H1 (cell line): Measurements from ENCODE around the gene GSE1. TPM values are rescaled to one million over a fixed set of nuclear protein-coding genes. Genes with fewer than 3 reads are reported as not detected.

ENCODE experiments used
- CTCF ChIA-PET: fragments of 300-600 bp; sonication (Branson Sonifier 250); formaldehyde crosslinking; loops from one replicate; lab custom pipeline; 2021; ENCODE audit not compliant: partially characterized antibody; lab: Charles Lee
- POLR2A ChIA-PET: fragments of 300-600 bp; sonication (Branson Sonifier 250); formaldehyde crosslinking; loops from one replicate; lab custom pipeline; 2021; ENCODE audit warnings: inconsistent platforms; ENCODE audit not compliant: partially characterized antibody; lab: Charles Lee
- DNase-seq, 2 experiments: peaks; one replicate each; pipeline versions ENCODE4 v3.0.0 to v3.0.0-alpha.2; 2010 to 2022; ENCODE audit warnings: low spot score in 2 of 2, low read depth in 1 of 2, mixed read lengths in 1 of 2
- FAIRE-seq: peaks from 2 replicates; lab custom pipeline; 2011; peaks lifted over from hg19 to GRCh38; lab: Jason Lieb, UNC
- H2AFZ ChIP-seq: 2 replicates; pipeline ENCODE4 v1.8.1; 2012; ENCODE audit warnings: low read length, inconsistent platforms
- H2AK5ac ChIP-seq: 2 replicates; pipeline ENCODE4 v1.6.1; 2013; ENCODE audit warnings: low read depth, low read length
- H2BK120ac ChIP-seq: replicated peaks from 2 replicates; pipeline ENCODE3; 2013; ENCODE audit warnings: low read depth, low read length, inconsistent platforms
- H2BK12ac ChIP-seq: 2 replicates; pipeline ENCODE4 v1.6.1; 2013; ENCODE audit warnings: low read depth, low read length
- H2BK15ac ChIP-seq: 2 replicates; pipeline ENCODE4 v1.6.1; 2013; ENCODE audit warnings: low read length
- H2BK20ac ChIP-seq: 2 replicates; pipeline ENCODE4 v1.6.1; 2013; ENCODE audit warnings: low read length
- H2BK5ac ChIP-seq: 2 replicates; pipeline ENCODE4 v1.6.1; 2013; ENCODE audit warnings: low read depth, low read length
- H3K14ac ChIP-seq: 2 replicates; pipeline ENCODE4 v1.6.1; 2013; ENCODE audit warnings: inconsistent platforms; ENCODE audit not compliant: insufficient read length
- H3K18ac ChIP-seq: 2 replicates; pipeline ENCODE4 v1.6.1; 2013; ENCODE audit warnings: low read length; ENCODE audit errors: extremely low read depth
- H3K23ac ChIP-seq: 2 replicates; pipeline ENCODE4 v1.6.1; 2013; ENCODE audit warnings: inconsistent platforms; ENCODE audit not compliant: insufficient read length
- H3K23me2 ChIP-seq: 2 replicates; pipeline ENCODE4 v1.6.1; 2013; ENCODE audit warnings: low read depth, low read length
- H3K27ac ChIP-seq: 2 replicates; pipeline ENCODE4 v1.6.1; 2011; ENCODE audit warnings: low read depth, low read length, inconsistent platforms
- H3K27me3 ChIP-seq, 4 experiments: replicated peaks in 1 of 4; 1 replicate in 1 of 4; 2 replicates in 3 of 4; pipeline versions ENCODE4 v1.6.1 to v1.8.1; 2011 to 2013; ENCODE audit warnings: low read length in 3 of 4, mild to moderate bottlenecking in 3 of 4, inconsistent platforms in 2 of 4, mixed read lengths in 2 of 4, moderate library complexity in 1 of 4; ENCODE audit not compliant: control insufficient read depth in 3 of 4, insufficient read depth in 3 of 4; ENCODE audit errors: extremely low read depth in 1 of 4
- H3K36me3 ChIP-seq, 4 experiments: 2 replicates each; pipeline versions ENCODE4 v1.6.1 to v1.8.1; 2011 to 2013; ENCODE audit warnings: mild to moderate bottlenecking in 4 of 4, low read length in 3 of 4, moderate library complexity in 2 of 4, control low read depth in 1 of 4, inconsistent platforms in 1 of 4; ENCODE audit not compliant: insufficient read depth in 4 of 4, control insufficient read depth in 2 of 4
- H3K4ac ChIP-seq: replicated peaks from 2 replicates; pipeline ENCODE3; 2013; ENCODE audit warnings: low read length, low read depth, mixed read lengths, inconsistent platforms; ENCODE audit not compliant: insufficient read length
- H3K4me1 ChIP-seq, 4 experiments: replicated peaks in 1 of 4; 1 replicate in 1 of 4; 2 replicates in 3 of 4; pipeline versions ENCODE4 v1.6.1 to v1.8.1; 2011 to 2013; ENCODE audit warnings: low read length in 3 of 4, inconsistent platforms in 2 of 4, mixed read lengths in 1 of 4; ENCODE audit not compliant: insufficient read depth in 4 of 4, control insufficient read depth in 3 of 4
- H3K4me2 ChIP-seq, 2 experiments: 2 replicates each; pipeline versions ENCODE4 v1.6.1 to v1.8.1; 2011 to 2013; ENCODE audit warnings: low read depth in 2 of 2, low read length in 2 of 2, control low read depth in 1 of 2, inconsistent platforms in 1 of 2, mild to moderate bottlenecking in 1 of 2; ENCODE audit not compliant: insufficient read depth in 1 of 2
- H3K4me3 ChIP-seq, 4 experiments: fragments of 200-600, 300-600 bp in 1 of 4; sonication (generic), shearing (Covaris generic), sonication (Bioruptor Twin) in 1 of 4; 2 replicates each; pipeline versions ENCODE4 v1.5.1 to v1.8.1; 2011 to 2016; ENCODE audit warnings: low read length in 4 of 4, low read depth in 3 of 4, control low read depth in 2 of 4, inconsistent platforms in 2 of 4, mild to moderate bottlenecking in 2 of 4, mixed read lengths in 1 of 4, moderate library complexity in 1 of 4; ENCODE audit not compliant: insufficient read depth in 2 of 4; ENCODE audit errors: extremely low read depth in 1 of 4
- H3K56ac ChIP-seq: replicated peaks from 2 replicates; pipeline ENCODE3; 2013; ENCODE audit warnings: low read depth, mild to moderate bottlenecking, mixed read lengths, low read length, inconsistent platforms; ENCODE audit not compliant: insufficient read length
- H3K79me1 ChIP-seq: 2 replicates; pipeline ENCODE4 v1.6.1; 2013; ENCODE audit warnings: low read depth, low read length, control low read depth
- H3K79me2 ChIP-seq, 2 experiments: 2 replicates each; pipeline versions ENCODE4 v1.6.1 to v1.8.1; 2012 to 2013; ENCODE audit warnings: low read length in 2 of 2, mild to moderate bottlenecking in 2 of 2, inconsistent platforms in 1 of 2; ENCODE audit not compliant: insufficient read depth in 2 of 2, control insufficient read depth in 1 of 2
- H3K9ac ChIP-seq, 4 experiments: replicated peaks in 1 of 4; 1 replicate in 1 of 4; 2 replicates in 3 of 4; pipeline versions ENCODE4 v1.6.1 to v1.8.1; 2011 to 2013; ENCODE audit warnings: low read depth in 3 of 4, low read length in 3 of 4, control low read depth in 2 of 4, mild to moderate bottlenecking in 2 of 4, moderate library complexity in 2 of 4, inconsistent platforms in 1 of 4; ENCODE audit errors: extremely low read depth in 1 of 4
- H3K9me3 ChIP-seq, 2 experiments: 2 replicates each; pipeline versions ENCODE4 v1.6.1 to v1.8.1; 2012 to 2013; ENCODE audit warnings: mild to moderate bottlenecking in 2 of 2, moderate library complexity in 2 of 2, control low read depth in 1 of 2, inconsistent platforms in 1 of 2, low read depth in 1 of 2, low read length in 1 of 2, mixed read lengths in 1 of 2; ENCODE audit not compliant: insufficient read depth in 2 of 2
- H4K20me1 ChIP-seq, 2 experiments: replicated peaks in 1 of 2; 2 replicates each; pipeline versions ENCODE3 to v1.8.1; 2011 to 2013; ENCODE audit warnings: inconsistent platforms in 2 of 2, low read length in 2 of 2, mild to moderate bottlenecking in 1 of 2; ENCODE audit not compliant: insufficient read depth in 2 of 2, control insufficient read depth in 1 of 2
- H4K5ac ChIP-seq: 2 replicates; pipeline ENCODE4 v1.6.1; 2013; ENCODE audit warnings: low read length, low read depth, mixed read lengths, inconsistent platforms; ENCODE audit not compliant: insufficient read length
- H4K8ac ChIP-seq: 2 replicates; pipeline ENCODE4 v1.8.0; 2013; ENCODE audit warnings: mild to moderate bottlenecking, moderate library complexity, low read length, inconsistent platforms; ENCODE audit not compliant: insufficient read depth; ENCODE audit errors: extremely low read depth
- H4K91ac ChIP-seq: replicated peaks from 2 replicates; pipeline ENCODE3; 2013; ENCODE audit warnings: low read length, mixed read lengths, inconsistent platforms; ENCODE audit not compliant: insufficient read length
- CBX5 ChIP-seq: fragments of 300-800, 300-1000 bp; sonication (generic); IDR thresholded peaks from 2 replicates; pipeline ENCODE4 v1.7.1; 2016; ENCODE audit warnings: antibody characterized with exemption, low read length, low read depth
- CTBP2 ChIP-seq: IDR thresholded peaks from 2 replicates; pipeline ENCODE4 v1.7.0; 2011; ENCODE audit warnings: borderline replicate concordance, mild to moderate bottlenecking, moderate library complexity, mixed read lengths, low read length; ENCODE audit not compliant: insufficient read depth, insufficient read length
- EZH2 ChIP-seq: fragments of 200-600 bp; sonication (generic); IDR thresholded peaks from 2 replicates; pipeline ENCODE4 v1.7.1; 2012; ENCODE audit warnings: low read depth, mild to moderate bottlenecking, moderate library complexity, low read length, inconsistent platforms; ENCODE audit not compliant: severe bottlenecking
- GABPA ChIP-seq: IDR thresholded peaks from 2 replicates; pipeline ENCODE4 v1.6.1; 2011; ENCODE audit warnings: mild to moderate bottlenecking, low read length, moderate library complexity, borderline replicate concordance; ENCODE audit not compliant: insufficient read depth
- JUN ChIP-seq: IDR thresholded peaks from 2 replicates; pipeline ENCODE4 v1.6.1; 2011; ENCODE audit warnings: low read depth, mild to moderate bottlenecking, improper control_type of control experiment, low read length
- KDM4A ChIP-seq: IDR thresholded peaks from one replicate; pipeline ENCODE4 v1.7.1; 2012; ENCODE audit warnings: low read depth, mild to moderate bottlenecking, moderate library complexity, low read length, inconsistent platforms; ENCODE audit not compliant: severe bottlenecking
- KDM5A ChIP-seq: fragments of 200-600 bp; IDR thresholded peaks from 2 replicates; pipeline ENCODE4 v1.7.1; 2012; ENCODE audit warnings: mild to moderate bottlenecking, low read length, inconsistent platforms, mixed read lengths
- RNF2 ChIP-seq: fragments of 200-900, 300-1000 bp; sonication (generic); IDR thresholded peaks from 2 replicates; pipeline ENCODE4 v1.7.1; 2016; ENCODE audit warnings: borderline replicate concordance, low read depth, mild to moderate bottlenecking, antibody characterized with exemption, low read length; ENCODE audit not compliant: poor library complexity, severe bottlenecking; ENCODE audit errors: missing control alignments
- SAP30 ChIP-seq: fragments of 300-600 bp; sonication (generic); IDR thresholded peaks from 2 replicates; pipeline ENCODE4 v1.7.1; 2012; ENCODE audit warnings: low read length, moderate library complexity, mild to moderate bottlenecking, inconsistent platforms; ENCODE audit not compliant: insufficient read depth, insufficient replicate concordance
- SRF ChIP-seq: IDR thresholded peaks from 2 replicates; pipeline ENCODE4 v1.6.1; 2011; ENCODE audit warnings: mild to moderate bottlenecking, low read depth, low read length, moderate library complexity
- TAF1 ChIP-seq: IDR thresholded peaks from 2 replicates; pipeline ENCODE4 v1.6.1; 2011; ENCODE audit warnings: mild to moderate bottlenecking, low read depth, low read length
- WGBS, 2 experiments: shearing (Covaris generic) in 1 of 2; methylation state at CpG; one replicate each; pipeline versions ENCODE4 v1.1.6 to v1.1.7; 2013 to 2015; ENCODE audit warnings: low lambda C conversion rate in 2 of 2, mixed read lengths in 2 of 2, inconsistent platforms in 1 of 2, low coverage in 1 of 2, missing lambda C conversion rate in 1 of 2; ENCODE audit not compliant: insufficient replicate concordance in 2 of 2, insufficient coverage in 1 of 2, insufficient read length in 1 of 2; ENCODE audit errors: extremely low coverage in 1 of 2, missing lambda C conversion rate in 1 of 2; 5-methylcytosine and 5-hydroxymethylcytosine counted together
- polyA plus RNA-seq, 7 experiments: library from polyadenylated mRNA; depleted of rRNA in 3 of 7; stranded (reverse) in 5 of 7; unstranded in 2 of 7; fragments of >200 nt in 5 of 7; fragments of 200-250 nt in 2 of 7; gene quantifications; 1 replicate in 5 of 7; 2 replicates in 1 of 7; 4 replicates in 1 of 7; pipeline versions ENCODE4 v1.2.1 to v1.2.3, GENCODE V29; 2011 to 2013; ENCODE audit warnings: missing spikeins in 2 of 7, mixed read lengths in 2 of 7
- total RNA-seq: library from RNA; stranded (reverse); fragmentation: NEBNext Ultra II Directional; extraction: Animal tissue kit (Norgen Biotek cat#: 25700); gene quantifications from 2 replicates; pipeline ENCODE4 v1.2.1, GENCODE V29; 2021

GSE1 gene
- total and polyA plus RNA-seq, 2 of the 8 experiments (the other 6 are each of a cell fraction or from before 2014, with no cell fraction given), result 26.0 to 65.6 TPM

- POLR2A ChIA-PET, result interaction anchor here (0.7 to 3.5 kb wide), 3 partner anchors 9 to 180 kb away, joined by 3 to 19 read pairs (median 4); no protein-coding TSS in a partner anchor
- Histone ChIP-seq H3K79me2 (peaks cover 53 to 75% of the 10 kb centered on the region in 2 experiments), H3K79me1 (peaks cover 16% of the 10 kb centered on the region), H3K4me1 (peaks cover 4 to 37% (median 27%) of the 10 kb centered on the region in 4 experiments), H2AFZ (no peak overlapping the region), H3K4ac (no peak overlapping the region), H3K23ac (no peak overlapping the region), H3K36me3 (peaks cover 0 to 5% (median 0%) of the 10 kb centered on the region in 4 experiments; a peak in 3 of 8 replicates), H3K9ac (no peak overlapping the region), H3K27me3 (no peaks in the 10 kb centered on the region), H3K18ac (peak overlapping the region; percentile 32; the same call in 1 of the 2 replicates), H3K4me3 (no peak overlapping the region), H3K27ac (no peak overlapping the region), H3K4me2 (no peak overlapping the region; a peak in 2 of 4 replicates), H3K56ac (no peak overlapping the region), H2BK20ac (no peak overlapping the region), H4K91ac (no peak overlapping the region), H3K9me3 (no peaks in the 10 kb centered on the region), H2BK120ac (no peak overlapping the region), H2BK12ac (no peak overlapping the region), H4K20me1 (peaks cover 56 to 60% of the 10 kb centered on the region in 2 experiments), H2AK5ac (no peak overlapping the region), H2BK5ac (peak overlapping the region; percentile 52), H3K23me2 (peaks cover 7% of the 10 kb centered on the region), H2BK15ac (no peak overlapping the region), H4K8ac (no peak overlapping the region), H4K5ac (no peak overlapping the region), H3K14ac (no peak overlapping the region)
- FAIRE-seq (no peak), DNase-seq (no peak)
- 88% methylated on average over 28 of the region's 28 CpGs; no CpG with 5 or more reads in 1 of the 2 experiments for WGBS, 2 experiments
- CTCF ChIA-PET, result interaction anchor here (0.6 to 6.7 kb wide), 85 partner anchors 9 to 455 kb away, joined by 3 to 93 read pairs (median 6); no protein-coding TSS in a partner anchor
- TF ChIP-seq CBX5, result no peak
- no peak for TF ChIP-seq RNF2
- no peak for TF ChIP-seq SRF
- no peak for TF ChIP-seq KDM4A
- no peak for TF ChIP-seq CTBP2
- TF ChIP-seq TAF1, result no peak
- no peak for TF ChIP-seq SAP30
- TF ChIP-seq KDM5A, result no peak
- no peak for TF ChIP-seq EZH2
- TF ChIP-seq JUN, result no peak
- no peak for TF ChIP-seq GABPA
Measured at GRCh38 chr16:85616607-85617321, 3.6 kb downstream of the GSE1 start.
